Testis (tissue), 3 donors: ENCODE measurements around the gene KPNA3. TPM values are rescaled to one million over a fixed set of nuclear protein-coding genes. Genes with fewer than 3 reads are reported as not detected.
"Not testable (repeated sequence)": the region's sequence is repeated elsewhere in the genome, so short reads cannot be mapped to it uniquely, and the experiment has no call there.

Source experiments
- DNase-seq: peaks from one replicate; pipeline ENCODE4 v3.0.0-alpha.2; 2019
- H3K27ac ChIP-seq, 2 donors: fragments of 200-600 bp; sonication (generic); one replicate each; pipeline ENCODE4 v1.5.1; 2019
- H3K27me3 ChIP-seq: fragments of 200-600 bp; sonication (generic); one replicate; pipeline ENCODE4 v1.5.1; 2019
- H3K36me3 ChIP-seq: fragments of 200-600 bp; sonication (generic); one replicate; pipeline ENCODE4 v1.5.1; 2017; ENCODE audit warnings: low read depth; ENCODE audit errors: missing control alignments
- H3K4me1 ChIP-seq: fragments of 200-600 bp; sonication (generic); one replicate; pipeline ENCODE4 v1.5.1; 2019
- H3K4me3 ChIP-seq, 2 donors: fragments of 200-600 bp; sonication (generic); one replicate each; pipeline ENCODE4 v1.5.1; 2017 to 2019
- H3K9me3 ChIP-seq: fragments of 200-600 bp; sonication (generic); one replicate; pipeline ENCODE4 v1.5.1; 2017
- POLR2A ChIP-seq: fragments of 450-650 bp; IDR thresholded peaks from one replicate; pipeline ENCODE4 v1.6.1; 2017; ENCODE audit warnings: antibody characterized with exemption, mild to moderate bottlenecking, moderate library complexity
- WGBS, 2 donors: methylation state at CpG; one replicate each; pipeline ENCODE4 v1.1.5; 2018; 5-methylcytosine and 5-hydroxymethylcytosine counted together
- intact Hi-C: fragments of 100-400 bp; cut with DNase I; formaldehyde crosslinking; loops from one replicate; pipeline ENCODE4 v1.15.1; 2023; ENCODE audit warnings: low total_unique reads
- polyA plus RNA-seq: library from polyadenylated mRNA; stranded (reverse); fragments of 350-450 nt; fragmentation: Illumina TruSeq; extraction: RNeasy Lipid Tissue Mini Kit (QIAGEN cat#74804); gene quantifications from one replicate; pipeline ENCODE4 v1.2.3, GENCODE V29; 2014; ENCODE audit warnings: low read depth, low replicate concordance; ENCODE audit not compliant: insufficient read depth
- total RNA-seq, 2 donors: library from RNA; depleted of rRNA; stranded (reverse); fragments of >200 nt; gene quantifications; one replicate each; pipeline ENCODE4 v1.2.3, GENCODE V29; 2016
- TF ChIP-seq, protein P1 (sequence below), 3 experiments: fragments of 450-650 bp in 2 of 3; fragments of 200-600 bp in 1 of 3; sonication (generic) in 1 of 3; IDR thresholded peaks; one replicate each; pipeline ENCODE4 v1.5.1; 2016 to 2019; ENCODE audit warnings: antibody characterized with exemption in 3 of 3, mild to moderate bottlenecking in 2 of 3, moderate library complexity in 1 of 3

KPNA3 gene
- total and polyA plus RNA-seq, 3 donors from 2014 or later = 39.4 to 51.3 (median 46.5) TPM

DNA sequence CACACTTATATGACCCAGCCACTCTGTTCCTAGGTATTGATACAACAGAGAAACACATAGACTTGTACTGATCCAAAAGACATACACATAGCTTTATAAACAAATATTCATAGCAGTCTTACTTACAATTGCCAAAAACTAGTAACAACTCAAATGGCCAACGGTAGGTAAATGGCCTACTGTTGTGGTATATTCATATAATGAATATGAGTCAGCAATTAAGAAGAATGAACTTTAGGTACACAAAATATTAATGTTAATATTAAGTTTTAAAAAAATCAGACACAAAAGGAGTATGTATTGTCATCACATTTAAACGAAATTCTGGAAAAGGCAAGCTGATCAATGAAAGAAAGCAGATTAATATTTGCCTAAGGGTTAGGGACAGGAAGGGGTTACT is 19.7 kb downstream of the KPNA3 start:
- no peak for DNase-seq
- H3K27ac ChIP-seq = no peak overlapping the region
- H3K4me1 ChIP-seq = no peaks in the 10 kb centered on the region
- WGBS, 2 donors = 87 to 96% methylated on average over 2 of the region's 2 CpGs
- H3K4me3 ChIP-seq = no peak overlapping the region
- TF ChIP-seq, protein P1, sequence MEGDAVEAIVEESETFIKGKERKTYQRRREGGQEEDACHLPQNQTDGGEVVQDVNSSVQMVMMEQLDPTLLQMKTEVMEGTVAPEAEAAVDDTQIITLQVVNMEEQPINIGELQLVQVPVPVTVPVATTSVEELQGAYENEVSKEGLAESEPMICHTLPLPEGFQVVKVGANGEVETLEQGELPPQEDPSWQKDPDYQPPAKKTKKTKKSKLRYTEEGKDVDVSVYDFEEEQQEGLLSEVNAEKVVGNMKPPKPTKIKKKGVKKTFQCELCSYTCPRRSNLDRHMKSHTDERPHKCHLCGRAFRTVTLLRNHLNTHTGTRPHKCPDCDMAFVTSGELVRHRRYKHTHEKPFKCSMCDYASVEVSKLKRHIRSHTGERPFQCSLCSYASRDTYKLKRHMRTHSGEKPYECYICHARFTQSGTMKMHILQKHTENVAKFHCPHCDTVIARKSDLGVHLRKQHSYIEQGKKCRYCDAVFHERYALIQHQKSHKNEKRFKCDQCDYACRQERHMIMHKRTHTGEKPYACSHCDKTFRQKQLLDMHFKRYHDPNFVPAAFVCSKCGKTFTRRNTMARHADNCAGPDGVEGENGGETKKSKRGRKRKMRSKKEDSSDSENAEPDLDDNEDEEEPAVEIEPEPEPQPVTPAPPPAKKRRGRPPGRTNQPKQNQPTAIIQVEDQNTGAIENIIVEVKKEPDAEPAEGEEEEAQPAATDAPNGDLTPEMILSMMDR (IDR thresholded peaks at IDR 0.05) = no peak
- no peak for TF ChIP-seq POLR2A
- no peaks in the 10 kb centered on the region for H3K36me3 ChIP-seq
- no peaks in the 10 kb centered on the region for H3K27me3 ChIP-seq
- H3K9me3 ChIP-seq = no peaks in the 10 kb centered on the region
- intact Hi-C loops = no loop called here

DNA sequence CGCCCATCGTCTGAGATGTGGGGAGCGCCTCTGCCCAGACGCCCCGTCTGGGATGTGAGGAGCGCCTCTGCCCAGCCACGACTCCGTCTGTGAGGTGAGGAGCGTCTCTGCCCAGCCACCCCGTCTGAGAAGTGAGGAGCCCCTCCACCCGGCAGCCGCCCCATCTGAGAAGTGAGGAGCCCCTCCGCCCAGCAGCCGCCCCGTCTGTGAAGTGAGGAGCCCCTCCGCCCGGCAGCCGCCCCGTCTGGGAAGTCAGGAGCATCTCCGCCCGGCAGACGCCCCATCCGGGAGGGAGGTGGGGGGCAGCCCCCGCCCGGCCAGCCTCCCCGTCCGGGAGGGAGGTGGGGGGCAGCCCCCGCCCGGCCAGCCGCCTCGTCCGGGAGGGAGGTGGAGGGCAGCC is 30.7 kb downstream of the KPNA3 start:
- 93% methylated on average over 15 of the region's 32 CpGs; no CpG with 5 or more reads in 1 of the 2 donors for WGBS, 2 donors
- H3K27me3 ChIP-seq, H3K27ac ChIP-seq, H3K4me3 ChIP-seq, DNase-seq, intact Hi-C loops, H3K9me3 ChIP-seq, H3K36me3 ChIP-seq: not testable (repeated sequence)
- peaks cover 15% of the 10 kb centered on the region for H3K4me1 ChIP-seq

DNA sequence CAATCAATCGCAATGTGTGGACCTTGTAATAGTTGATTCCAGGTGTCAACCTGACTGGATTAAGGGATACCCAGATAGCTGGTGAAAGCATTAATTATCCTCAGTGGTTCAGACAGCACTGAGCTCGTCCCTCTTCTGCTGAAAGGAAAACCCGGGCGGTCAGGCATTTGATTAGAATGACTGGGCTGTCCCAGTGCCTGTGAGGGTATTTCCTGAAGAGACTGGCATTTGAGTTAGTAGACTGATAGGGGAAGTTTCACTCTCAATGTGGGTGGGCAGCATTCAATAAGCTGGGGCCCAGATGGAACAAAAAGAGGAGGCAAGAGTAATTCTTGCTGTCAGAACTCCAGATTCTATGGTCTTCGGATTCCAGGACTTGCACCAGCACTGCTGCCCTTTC is 31.9 kb downstream of the KPNA3 start:
- H3K27me3 ChIP-seq = no peaks in the 10 kb centered on the region
- H3K4me3 ChIP-seq = no peak overlapping the region
- peaks cover 15% of the 10 kb centered on the region for H3K4me1 ChIP-seq
- DNase-seq = no peak
- no peak for TF ChIP-seq POLR2A
- TF ChIP-seq, protein P1 (IDR thresholded peaks at IDR 0.05) = no peak
- no peaks in the 10 kb centered on the region for H3K36me3 ChIP-seq
- no peaks in the 10 kb centered on the region for H3K9me3 ChIP-seq
- WGBS, 2 donors = 86 to 94% methylated on average over 5 of the region's 5 CpGs
- intact Hi-C loops = no loop called here
- H3K27ac ChIP-seq = no peak overlapping the region

DNA sequence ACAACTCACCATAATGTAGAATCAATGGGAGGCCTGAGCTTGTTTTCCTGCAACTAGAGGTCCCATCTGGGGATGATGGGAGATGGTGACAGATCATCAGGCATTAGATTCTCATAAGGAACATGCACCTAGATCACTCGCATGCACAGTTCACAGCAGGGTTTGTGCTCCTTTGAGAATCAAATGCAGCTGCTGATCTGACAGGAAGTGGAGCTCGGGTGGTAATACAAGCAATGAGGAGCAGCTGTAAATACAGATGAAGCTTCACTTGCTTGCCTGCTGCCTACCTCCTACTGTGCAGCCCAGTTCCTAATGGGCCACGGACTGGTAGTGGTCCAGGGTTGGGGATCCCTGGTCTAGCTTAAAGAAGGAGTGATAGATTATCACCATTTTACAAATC is 33.0 kb downstream of the KPNA3 start:
- no peaks in the 10 kb centered on the region for H3K36me3 ChIP-seq
- H3K4me3 ChIP-seq = no peak overlapping the region
- no peaks in the 10 kb centered on the region for H3K9me3 ChIP-seq
- 89 to 96% methylated on average over 3 of the region's 3 CpGs for WGBS, 2 donors
- intact Hi-C loops = no loop called here
- TF ChIP-seq, protein P1 (IDR thresholded peaks at IDR 0.05) = no peak
- no peak for TF ChIP-seq POLR2A
- no peak overlapping the region for H3K27ac ChIP-seq
- no peaks in the 10 kb centered on the region for H3K27me3 ChIP-seq
- DNase-seq = no peak
- peaks cover 14% of the 10 kb centered on the region for H3K4me1 ChIP-seq

DNA sequence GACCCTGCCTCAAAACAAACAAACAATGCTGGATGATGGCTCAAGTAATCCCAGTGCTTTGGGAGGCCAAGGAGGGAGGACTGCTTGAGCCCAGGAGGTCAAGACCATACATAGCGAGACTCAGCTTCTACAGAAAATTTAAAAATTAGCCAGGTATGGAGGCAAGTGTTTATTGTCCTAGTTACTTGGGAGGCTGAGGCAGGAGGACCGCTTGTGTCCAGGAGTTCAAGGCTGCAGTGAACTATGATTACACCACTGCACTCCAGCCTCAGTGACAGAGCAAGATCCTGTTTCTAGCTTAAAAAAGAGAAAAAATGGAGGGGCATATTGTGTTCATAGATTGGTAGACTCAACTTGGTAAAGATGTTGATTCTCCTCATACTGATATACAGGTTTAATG is 36.2 kb downstream of the KPNA3 start:
- TF ChIP-seq, protein P1 (IDR thresholded peaks at IDR 0.05) = no peak
- TF ChIP-seq POLR2A = no peak
- Histone ChIP-seq H3K4me3 (no peak overlapping the region), H3K27me3 (no peaks in the 10 kb centered on the region), H3K27ac (no peak overlapping the region), H3K36me3 (no peaks in the 10 kb centered on the region), H3K9me3 (no peaks in the 10 kb centered on the region), H3K4me1 (no peaks in the 10 kb centered on the region)
- WGBS, 2 donors = 50 to 75% methylated on average over 2 of the region's 2 CpGs
- DNase-seq = no peak
- intact Hi-C loops = no loop called here
